Endothelial cell of umbilical vein (primary cell): ENCODE measurements around the gene FAM53B. TPM values are rescaled to one million over a fixed set of nuclear protein-coding genes. Genes with fewer than 3 reads are reported as not detected.

Experiments used
- BruUV-seq: library from RNA; stranded (reverse); fragments of 400-500 nt; replicated peaks from 2 replicates; lab custom pipeline; 2021; lab: Mats Ljungman, UMichigan
- CTCF ChIA-PET: fragments of 300-600, 350-600 bp; sonication (Branson Sonifier 250); formaldehyde crosslinking; loops from one replicate; lab custom pipeline; 2021; ENCODE audit warnings: antibody characterized with exemption, inconsistent platforms; lab: Charles Lee
- POLR2A ChIA-PET: fragments of 300-600, 350-600 bp; sonication (Branson Sonifier 250); formaldehyde crosslinking; loops from one replicate; lab custom pipeline; 2021; ENCODE audit warnings: antibody characterized with exemption, inconsistent platforms; lab: Charles Lee
- DNase-seq: peaks from one replicate; pipeline ENCODE4 v3.0.0-alpha.2; 2011; ENCODE audit warnings: low read depth, low spot score
- FAIRE-seq: peaks from 2 replicates; lab custom pipeline; 2011; peaks lifted over from hg19 to GRCh38; lab: Jason Lieb, UNC
- H2AFZ ChIP-seq: 2 replicates; pipeline ENCODE4 v1.6.0; 2012; ENCODE audit warnings: low read depth, low read length, control low read depth, inconsistent platforms
- H3K27ac ChIP-seq: 2 replicates; pipeline ENCODE4 v1.5.1; 2011; ENCODE audit warnings: low read depth, mild to moderate bottlenecking, control low read depth, low read length, moderate library complexity; ENCODE audit not compliant: insufficient read depth
- H3K27me3 ChIP-seq, 2 experiments: 2 replicates each; pipeline versions ENCODE4 v1.6.0 to v1.6.1; 2011; ENCODE audit warnings: low read length in 2 of 2, mixed read lengths in 1 of 2; ENCODE audit not compliant: control insufficient read depth in 2 of 2, insufficient read depth in 2 of 2
- H3K36me3 ChIP-seq, 2 experiments: 2 replicates in 1 of 2; 3 replicates in 1 of 2; pipeline ENCODE4 v1.5.1; 2011; ENCODE audit warnings: low read length in 2 of 2, mild to moderate bottlenecking in 1 of 2, moderate library complexity in 1 of 2; ENCODE audit not compliant: control insufficient read depth in 2 of 2, insufficient read depth in 2 of 2; ENCODE audit errors: extremely low read depth in 1 of 2
- H3K4me1 ChIP-seq: 3 replicates; pipeline ENCODE4 v1.5.1; 2011; ENCODE audit warnings: mild to moderate bottlenecking, low read length; ENCODE audit not compliant: control insufficient read depth, insufficient read depth; ENCODE audit errors: extremely low read depth
- H3K4me2 ChIP-seq: 2 replicates; pipeline ENCODE4 v1.6.1; 2011; ENCODE audit warnings: low read length, control low read depth, mixed read lengths; ENCODE audit not compliant: insufficient read depth
- H3K4me3 ChIP-seq, 3 experiments: fragments of 200-600 bp in 1 of 3; sonication (generic), shearing (Covaris generic) in 1 of 3; replicated peaks in 1 of 3; 2 replicates each; pipeline ENCODE4 v1.5.1; 2011 to 2016; ENCODE audit warnings: control low read depth in 3 of 3, low read length in 3 of 3, mild to moderate bottlenecking in 2 of 3, inconsistent platforms in 1 of 3, low read depth in 1 of 3, moderate library complexity in 1 of 3; ENCODE audit not compliant: insufficient read depth in 1 of 3
- H3K79me2 ChIP-seq: 2 replicates; pipeline ENCODE4 v1.6.0; 2012; ENCODE audit warnings: low read length, inconsistent platforms; ENCODE audit not compliant: control insufficient read depth, insufficient read depth
- H3K9ac ChIP-seq: replicated peaks from 2 replicates; pipeline ENCODE3; 2011; ENCODE audit warnings: low read length, control low read depth; ENCODE audit not compliant: insufficient read depth; ENCODE audit errors: extremely low read depth
- H3K9me1 ChIP-seq: replicated peaks from 3 replicates; pipeline ENCODE4 v1.6.0; 2011; ENCODE audit warnings: mild to moderate bottlenecking, low read length; ENCODE audit not compliant: control insufficient read depth, insufficient read depth; ENCODE audit errors: extremely low read depth
- H3K9me3 ChIP-seq: replicated peaks from 2 replicates; pipeline ENCODE4 v1.5.1; 2012; ENCODE audit warnings: low read length, inconsistent platforms; ENCODE audit not compliant: control insufficient read depth, insufficient read depth
- H4K20me1 ChIP-seq: replicated peaks from 2 replicates; pipeline ENCODE3; 2011; ENCODE audit warnings: mild to moderate bottlenecking, low read length; ENCODE audit not compliant: control insufficient read depth, insufficient read depth; ENCODE audit errors: extremely low read depth
- EZH2 ChIP-seq: IDR thresholded peaks from 2 replicates; pipeline ENCODE4 v1.6.1; 2012; ENCODE audit warnings: borderline replicate concordance, low read depth, mild to moderate bottlenecking, moderate library complexity, low read length, inconsistent platforms; ENCODE audit not compliant: severe bottlenecking
- FOS ChIP-seq: IDR thresholded peaks from 2 replicates; pipeline ENCODE4 v1.6.1; 2011; ENCODE audit warnings: mild to moderate bottlenecking, low read length, moderate library complexity, borderline replicate concordance; ENCODE audit not compliant: insufficient read depth
- GATA2 ChIP-seq: IDR thresholded peaks from 2 replicates; pipeline ENCODE4 v1.7.0; 2011; ENCODE audit warnings: low read depth, mild to moderate bottlenecking, moderate library complexity, mixed read lengths, low read length; ENCODE audit not compliant: insufficient read length, insufficient read depth
- JUN ChIP-seq: IDR thresholded peaks from 2 replicates; pipeline ENCODE4 v1.6.1; 2011; ENCODE audit warnings: borderline replicate concordance, low read depth; ENCODE audit not compliant: insufficient read length, insufficient read depth
- MAX ChIP-seq: IDR thresholded peaks from 2 replicates; pipeline ENCODE4 v1.6.1; 2011; ENCODE audit not compliant: insufficient read depth, insufficient read length
- MYC ChIP-seq: IDR thresholded peaks from one replicate; pipeline ENCODE4 v1.6.1; 2011; ENCODE audit warnings: mild to moderate bottlenecking, low read depth, low read length
- POLR2A ChIP-seq: IDR thresholded peaks from 2 replicates; pipeline ENCODE4 v1.6.1; 2012; ENCODE audit warnings: low read depth, mild to moderate bottlenecking, control low read depth, low read length
- POLR2AphosphoS5 ChIP-seq: IDR thresholded peaks from 2 replicates; pipeline ENCODE4 v1.6.1; 2012; ENCODE audit warnings: low read depth, mild to moderate bottlenecking, control low read depth, low read length, moderate library complexity; ENCODE audit not compliant: insufficient read depth
- dilution Hi-C: fragments of 300-500 bp; cut with MboI; formaldehyde crosslinking; loops from one replicate; pipeline ENCODE4 v1.15.0; 2019; ENCODE audit warnings: low sequenced_read_pairs; ENCODE audit not compliant: extremely low pct_ligation_motif_present
- intact Hi-C: fragments of 100-400 bp; cut with micrococcal nuclease; formaldehyde crosslinking; loops from one replicate; pipeline ENCODE4 v1.10.0; 2022
- polyA plus RNA-seq, 4 experiments: library from polyadenylated mRNA; depleted of rRNA in 3 of 4; stranded (reverse) in 3 of 4; unstranded in 1 of 4; fragments of >200 nt; gene quantifications; 2 replicates each; pipeline versions ENCODE4 v1.2.1 to v1.2.3, GENCODE V29; 2011 to 2012; ENCODE audit warnings: missing spikeins in 1 of 4
- total RNA-seq: library from RNA; stranded (reverse); gene quantifications from 2 replicates; pipeline ENCODE4 v1.2.3, GENCODE V29; 2021
- TF ChIP-seq, protein P1 (sequence below), 2 donors: IDR thresholded peaks; 1 replicate in 1 of 2; 2 replicates in 1 of 2; pipeline ENCODE4 v1.5.1; 2011; ENCODE audit warnings: low read length in 2 of 2, mild to moderate bottlenecking in 2 of 2, moderate library complexity in 2 of 2, control low read depth in 1 of 2, inconsistent platforms in 1 of 2, low read depth in 1 of 2; ENCODE audit not compliant: insufficient read depth in 1 of 2; ENCODE audit errors: extremely low read depth in 1 of 2

Gene FAM53B
- total and polyA plus RNA-seq, 2 donors (not counting 3 experiments of a cell fraction or from before 2014, with no cell fraction given), result 8.5 to 21.1 TPM

- Histone ChIP-seq H4K20me1 (no peaks in the 10 kb centered on the region), H3K36me3 (no peaks in the 10 kb centered on the region), H2AFZ (no peak overlapping the region), H3K9ac (no peak overlapping the region), H3K9me1 (no peaks in the 10 kb centered on the region), H3K27me3 (no peaks in the 10 kb centered on the region), H3K9me3 (no peaks in the 10 kb centered on the region), H3K4me2 (no peak overlapping the region), H3K79me2 (no peaks in the 10 kb centered on the region), H3K4me3 (no peak overlapping the region), H3K4me1 (no peaks in the 10 kb centered on the region), H3K27ac (no peak overlapping the region)
- no peak for DNase-seq
- no TSS peak for BruUV-seq
- dilution Hi-C loops (no loop called here), intact Hi-C loops (loop anchor here (10.0 kb wide), 1 partner anchor 1600 kb away; the partner anchor contains the start of genes ACADSB and IKZF5)
- FAIRE-seq, result no peak
- ChIA-PET POLR2A (no interaction called here), CTCF (interaction anchor here (1.0 to 3.4 kb wide), 4 partner anchors 39 to 141 kb away, joined by 3 to 12 read pairs (median 4); no protein-coding TSS in a partner anchor)
- TF ChIP-seq GATA2, result no peak
- no peak for TF ChIP-seq JUN
- no peak for TF ChIP-seq FOS
- TF ChIP-seq, protein P1, sequence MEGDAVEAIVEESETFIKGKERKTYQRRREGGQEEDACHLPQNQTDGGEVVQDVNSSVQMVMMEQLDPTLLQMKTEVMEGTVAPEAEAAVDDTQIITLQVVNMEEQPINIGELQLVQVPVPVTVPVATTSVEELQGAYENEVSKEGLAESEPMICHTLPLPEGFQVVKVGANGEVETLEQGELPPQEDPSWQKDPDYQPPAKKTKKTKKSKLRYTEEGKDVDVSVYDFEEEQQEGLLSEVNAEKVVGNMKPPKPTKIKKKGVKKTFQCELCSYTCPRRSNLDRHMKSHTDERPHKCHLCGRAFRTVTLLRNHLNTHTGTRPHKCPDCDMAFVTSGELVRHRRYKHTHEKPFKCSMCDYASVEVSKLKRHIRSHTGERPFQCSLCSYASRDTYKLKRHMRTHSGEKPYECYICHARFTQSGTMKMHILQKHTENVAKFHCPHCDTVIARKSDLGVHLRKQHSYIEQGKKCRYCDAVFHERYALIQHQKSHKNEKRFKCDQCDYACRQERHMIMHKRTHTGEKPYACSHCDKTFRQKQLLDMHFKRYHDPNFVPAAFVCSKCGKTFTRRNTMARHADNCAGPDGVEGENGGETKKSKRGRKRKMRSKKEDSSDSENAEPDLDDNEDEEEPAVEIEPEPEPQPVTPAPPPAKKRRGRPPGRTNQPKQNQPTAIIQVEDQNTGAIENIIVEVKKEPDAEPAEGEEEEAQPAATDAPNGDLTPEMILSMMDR (IDR thresholded peaks at IDR 0.05; ENCODE audit: extremely low read depth in 1 of 2, insufficient read depth in 1 of 2, low read depth in 1 of 2, low read length in 2 of 2), result no peak
- no peak for TF ChIP-seq POLR2AphosphoS5
- no peak for TF ChIP-seq POLR2A
- TF ChIP-seq MAX, result no peak
- TF ChIP-seq EZH2, result no peak
- no peak for TF ChIP-seq MYC
Observed at GRCh38 chr10:124604214-124605000, 139.8 kb downstream of the FAM53B start.
